SK-N-SH (cell line): ENCODE measurements around the gene MX2. TPM values are rescaled to one million over a fixed set of nuclear protein-coding genes. Genes with fewer than 3 reads are reported as not detected.

Source experiments
- CTCF ChIA-PET: fragments of 300-600, 350-600 bp; formaldehyde crosslinking; extraction: SDS; loops from one replicate; lab custom pipeline; 2021; lab: Yijun Ruan, JAX
- POLR2A ChIA-PET: fragments of 350-600 bp; sonication (Branson Sonifier 250); formaldehyde crosslinking; extraction: SDS; loops from one replicate; lab custom pipeline; 2020; ENCODE audit warnings: antibody characterized with exemption, inconsistent platforms; lab: Yijun Ruan, JAX
- DNase-seq: peaks from one replicate; pipeline ENCODE4 v3.0.0; 2012
- H2AFZ ChIP-seq: fragments of 200-600 bp; sonication (generic); 2 replicates; pipeline ENCODE4 v1.8.1; 2016; ENCODE audit warnings: antibody characterized with exemption, mild to moderate bottlenecking, low read depth
- H3F3A ChIP-seq: fragments of 200-600 bp; sonication (generic); replicated peaks from 2 replicates; pipeline ENCODE3; 2016; ENCODE audit warnings: antibody characterized with exemption, mild to moderate bottlenecking; ENCODE audit not compliant: insufficient read depth
- H3K27ac ChIP-seq, 2 experiments: fragments of 200-500 bp in 1 of 2; fragments of 200-600 bp in 1 of 2; sonication (Bioruptor generic) in 1 of 2; sonication (generic), shearing (Covaris generic) in 1 of 2; 2 replicates each; pipeline versions ENCODE4 v1.5.1 to v1.6.1; 2014 to 2016; ENCODE audit warnings: low read depth in 2 of 2, inconsistent platforms in 1 of 2, low read length in 1 of 2, mild to moderate bottlenecking in 1 of 2, mixed read lengths in 1 of 2
- H3K27me3 ChIP-seq: fragments of 200-600 bp; sonication (generic), shearing (Covaris generic); 2 replicates; pipeline ENCODE4 v1.6.1; 2016; ENCODE audit warnings: mixed run types; ENCODE audit not compliant: insufficient read depth
- H3K36me3 ChIP-seq, 2 experiments: fragments of 200-500 bp in 1 of 2; fragments of 200-600 bp in 1 of 2; sonication (Bioruptor generic) in 1 of 2; sonication (generic) in 1 of 2; replicated peaks in 1 of 2; 2 replicates each; pipeline versions ENCODE3 to v1.5.1; 2014 to 2016; ENCODE audit warnings: low read length in 1 of 2, mild to moderate bottlenecking in 1 of 2; ENCODE audit not compliant: insufficient read depth in 2 of 2, control insufficient read depth in 1 of 2
- H3K4me1 ChIP-seq, 2 experiments: fragments of 200-500 bp in 1 of 2; fragments of 200-600 bp in 1 of 2; sonication (Bioruptor generic) in 1 of 2; sonication (generic), shearing (Covaris generic) in 1 of 2; 2 replicates each; pipeline versions ENCODE4 v1.5.1 to v1.6.1; 2014 to 2016; ENCODE audit warnings: low read depth in 1 of 2, low read length in 1 of 2, mixed run types in 1 of 2; ENCODE audit not compliant: insufficient read depth in 2 of 2, control insufficient read depth in 1 of 2
- H3K4me2 ChIP-seq: fragments of 200-600 bp; sonication (generic), shearing (Covaris generic); 2 replicates; pipeline ENCODE4 v1.6.1; 2017; ENCODE audit warnings: mixed run types
- H3K4me3 ChIP-seq, 2 experiments: fragments of 200-500 bp in 1 of 2; fragments of 200-600 bp in 1 of 2; sonication (Bioruptor generic) in 1 of 2; sonication (generic), shearing (Covaris generic) in 1 of 2; 2 replicates each; pipeline versions ENCODE4 v1.5.1 to v1.8.1; 2014 to 2016; ENCODE audit warnings: low read depth in 2 of 2, inconsistent platforms in 1 of 2, low read length in 1 of 2, mild to moderate bottlenecking in 1 of 2, mixed read lengths in 1 of 2, moderate library complexity in 1 of 2
- H3K79me2 ChIP-seq: fragments of 200-600 bp; sonication (generic); 2 replicates; pipeline ENCODE4 v1.8.1; 2017; ENCODE audit warnings: mild to moderate bottlenecking; ENCODE audit not compliant: insufficient read depth
- H3K9ac ChIP-seq: fragments of 200-600 bp; sonication (generic); 2 replicates; pipeline ENCODE4 v1.6.1; 2017; ENCODE audit warnings: mixed run types
- H3K9me2 ChIP-seq: fragments of 200-600 bp; sonication (generic); 2 replicates; pipeline ENCODE4 v1.6.1; 2017; ENCODE audit warnings: mixed run types
- H3K9me3 ChIP-seq: fragments of 200-600 bp; sonication (generic); 2 replicates; pipeline ENCODE4 v1.6.1; 2017; ENCODE audit warnings: mixed run types, mild to moderate bottlenecking, moderate library complexity
- H4K20me1 ChIP-seq: fragments of 200-600 bp; sonication (generic); 2 replicates; pipeline ENCODE4 v1.6.1; 2017; ENCODE audit warnings: mild to moderate bottlenecking, mixed run types; ENCODE audit not compliant: insufficient read depth
- CHD2 ChIP-seq: fragments of 150-350 bp; IDR thresholded peaks from 2 replicates; pipeline ENCODE4 v1.6.1; 2018; ENCODE audit warnings: low read length; ENCODE audit not compliant: partially characterized antibody
- ELF1 ChIP-seq: IDR thresholded peaks from 2 replicates; pipeline ENCODE4 v1.4.0; 2012
- EZH2phosphoT487 ChIP-seq: fragments of 200-600 bp; sonication (generic); IDR thresholded peaks from 2 replicates; pipeline ENCODE4 v1.6.1; 2017; ENCODE audit warnings: low read depth, mixed run types, mild to moderate bottlenecking, antibody characterized with exemption, moderate library complexity, borderline replicate concordance
- FOXJ3 ChIP-seq: sonication (generic); formaldehyde crosslinking; IDR thresholded peaks from 2 replicates; pipeline ENCODE4 v1.5.1; 2020; ENCODE audit warnings: mild to moderate bottlenecking, missing genetic modification reagents
- FOXM1 ChIP-seq: IDR thresholded peaks from 2 replicates; pipeline ENCODE4 v1.4.0; 2012; ENCODE audit warnings: low read depth, mild to moderate bottlenecking
- GATA2 ChIP-seq: sonication (generic); formaldehyde crosslinking; IDR thresholded peaks from 2 replicates; pipeline ENCODE4 v1.5.0; 2020; ENCODE audit warnings: mild to moderate bottlenecking, missing genetic modification reagents
- IRF3 ChIP-seq: fragments of 150-350 bp; IDR thresholded peaks from 2 replicates; pipeline ENCODE4 v1.6.1; 2016; ENCODE audit warnings: mild to moderate bottlenecking, low read depth, low read length
- JUND ChIP-seq: IDR thresholded peaks from 2 replicates; pipeline ENCODE4 v1.4.0; 2012
- MAX ChIP-seq: IDR thresholded peaks from 2 replicates; pipeline ENCODE4 v1.4.0; 2012; ENCODE audit warnings: low read depth
- NRF1 ChIP-seq: IDR thresholded peaks from 2 replicates; pipeline ENCODE4 v1.6.1; 2012; ENCODE audit warnings: low read depth, mild to moderate bottlenecking, low read length
- PBX3 ChIP-seq: IDR thresholded peaks from 2 replicates; pipeline ENCODE4; 2012
- RFX5 ChIP-seq: IDR thresholded peaks from 2 replicates; pipeline ENCODE4 v1.6.1; 2012; ENCODE audit warnings: mild to moderate bottlenecking, improper control_type of control experiment, low read length
- RXRA ChIP-seq: IDR thresholded peaks from 2 replicates; pipeline ENCODE4 v1.4.0; 2012; ENCODE audit warnings: low read depth, mild to moderate bottlenecking, borderline replicate concordance
- TCF12 ChIP-seq: IDR thresholded peaks from 2 replicates; pipeline ENCODE4 v1.4.0; 2012
- TEAD4 ChIP-seq: IDR thresholded peaks from 2 replicates; pipeline ENCODE4 v1.4.0; 2012; ENCODE audit warnings: mild to moderate bottlenecking, borderline replicate concordance; ENCODE audit not compliant: insufficient read depth
- USF1 ChIP-seq: IDR thresholded peaks from 2 replicates; pipeline ENCODE4 v1.4.0; 2012; ENCODE audit warnings: low read depth, borderline replicate concordance
- USF2 ChIP-seq: fragments of 150-350 bp; IDR thresholded peaks from 2 replicates; pipeline ENCODE4 v1.6.1; 2017; ENCODE audit warnings: antibody characterized with exemption, low read length, low read depth, borderline replicate concordance
- YY1 ChIP-seq: IDR thresholded peaks from 2 replicates; pipeline ENCODE4 v1.4.0; 2012; ENCODE audit warnings: low read depth, mild to moderate bottlenecking
- ZBTB33 ChIP-seq: IDR thresholded peaks from 2 replicates; pipeline ENCODE4 v1.4.0; 2012; ENCODE audit warnings: low read depth, borderline replicate concordance
- WGBS: methylation state at CpG from one replicate; pipeline ENCODE4 v1.1.6; 2017; ENCODE audit warnings: low lambda C conversion rate; 5-methylcytosine and 5-hydroxymethylcytosine counted together
- polyA plus RNA-seq, 3 experiments: library from polyadenylated mRNA; depleted of rRNA; stranded (reverse); fragments of >200 nt; gene quantifications; 2 replicates each; pipeline ENCODE4 v1.2.3, GENCODE V29; 2012

The MX2 gene
- polyA plus RNA-seq, 1 of the 3 experiments (the other 2 are of a cell fraction) = 0.08 TPM

- CTCF ChIA-PET = no interaction called here
- Histone ChIP-seq H3K36me3 (no peaks in the 10 kb centered on the region), H3K27me3 (no peaks in the 10 kb centered on the region), H3F3A (peaks cover 4% of the 10 kb centered on the region), H3K9ac (no peak overlapping the region), H3K9me2 (no peaks in the 10 kb centered on the region), H3K4me3 (no peak overlapping the region), H3K79me2 (no peaks in the 10 kb centered on the region), H3K4me1 (no peaks in the 10 kb centered on the region; a peak in 1 of 4 replicates), H2AFZ (no peak overlapping the region), H3K9me3 (peaks cover 6% of the 10 kb centered on the region; the same call in 1 of the 2 replicates), H3K27ac (no peak overlapping the region), H3K4me2 (no peak overlapping the region), H4K20me1 (no peaks in the 10 kb centered on the region)
- POLR2A ChIA-PET = no interaction called here
- no peak for DNase-seq
- WGBS = 46% methylated on average over 11 of the region's 11 CpGs
- TF ChIP-seq MAX = no peak
- no peak for TF ChIP-seq RXRA
- TF ChIP-seq USF2 = no peak
- TF ChIP-seq PBX3 = no peak
- no peak for TF ChIP-seq NRF1
- TF ChIP-seq ELF1 = no peak
- no peak for TF ChIP-seq FOXJ3 (CRISPR knock-in tag)
- TF ChIP-seq GATA2 = no peak
- no peak for TF ChIP-seq USF1
- no peak for TF ChIP-seq ZBTB33
- TF ChIP-seq EZH2phosphoT487 = no peak
- TF ChIP-seq IRF3 = no peak
- no peak for TF ChIP-seq TCF12
- no peak for TF ChIP-seq FOXM1
- TF ChIP-seq JUND = no peak
- no peak for TF ChIP-seq RFX5
- no peak for TF ChIP-seq YY1
- no peak for TF ChIP-seq CHD2
- TF ChIP-seq TEAD4 = no peak
Observed at GRCh38 chr21:41435706-41436105, 73.9 kb downstream of the MX2 start.
